GM20000 (cell line): Measurements from ENCODE around the gene ARMH1.

Source experiments
- DNase-seq: peaks from one replicate; pipeline ENCODE4 v3.0.0; 2012; ENCODE audit warnings: low spot score
- TF ChIP-seq, protein P1 (sequence below): IDR thresholded peaks from 2 replicates; pipeline ENCODE4 v1.5.1; 2012; ENCODE audit warnings: mild to moderate bottlenecking, control low read depth; ENCODE audit errors: extremely low read depth, missing control alignments

The ARMH1 gene

DNA sequence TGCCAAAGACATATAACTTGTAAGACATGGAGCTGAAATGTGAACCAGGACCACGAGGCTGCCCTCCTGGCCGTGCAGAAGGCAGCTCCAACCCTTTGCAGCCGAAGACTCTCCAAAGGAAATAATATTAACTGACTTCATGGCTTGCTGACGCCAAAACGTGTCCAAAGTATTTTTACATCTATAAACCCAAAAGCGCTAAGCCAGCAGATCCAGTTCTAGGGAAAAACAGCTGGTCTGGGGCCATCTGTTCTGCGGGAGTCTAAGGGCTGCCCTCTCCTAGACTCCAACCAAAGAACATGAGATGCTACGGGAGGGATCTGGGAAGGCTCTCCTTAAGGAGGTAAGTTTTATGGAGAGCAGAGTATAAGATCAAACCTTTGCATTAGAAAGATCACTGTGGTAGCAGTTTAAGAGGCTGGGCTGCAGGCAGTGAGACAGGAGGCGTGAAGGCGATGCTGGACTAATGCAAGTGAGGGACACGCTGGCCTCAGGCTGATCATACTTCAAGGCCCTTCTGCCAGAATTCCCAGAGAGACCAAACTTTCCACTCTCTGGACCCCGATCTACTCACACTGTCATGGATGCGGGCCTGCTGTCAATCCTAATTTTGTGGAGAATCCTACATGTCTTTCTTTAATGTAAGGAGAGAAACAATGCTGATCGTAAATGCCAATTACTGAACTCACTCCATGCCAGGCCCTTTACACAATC lies 1.4 kb upstream of the ARMH1 start:
- TF ChIP-seq, protein P1, sequence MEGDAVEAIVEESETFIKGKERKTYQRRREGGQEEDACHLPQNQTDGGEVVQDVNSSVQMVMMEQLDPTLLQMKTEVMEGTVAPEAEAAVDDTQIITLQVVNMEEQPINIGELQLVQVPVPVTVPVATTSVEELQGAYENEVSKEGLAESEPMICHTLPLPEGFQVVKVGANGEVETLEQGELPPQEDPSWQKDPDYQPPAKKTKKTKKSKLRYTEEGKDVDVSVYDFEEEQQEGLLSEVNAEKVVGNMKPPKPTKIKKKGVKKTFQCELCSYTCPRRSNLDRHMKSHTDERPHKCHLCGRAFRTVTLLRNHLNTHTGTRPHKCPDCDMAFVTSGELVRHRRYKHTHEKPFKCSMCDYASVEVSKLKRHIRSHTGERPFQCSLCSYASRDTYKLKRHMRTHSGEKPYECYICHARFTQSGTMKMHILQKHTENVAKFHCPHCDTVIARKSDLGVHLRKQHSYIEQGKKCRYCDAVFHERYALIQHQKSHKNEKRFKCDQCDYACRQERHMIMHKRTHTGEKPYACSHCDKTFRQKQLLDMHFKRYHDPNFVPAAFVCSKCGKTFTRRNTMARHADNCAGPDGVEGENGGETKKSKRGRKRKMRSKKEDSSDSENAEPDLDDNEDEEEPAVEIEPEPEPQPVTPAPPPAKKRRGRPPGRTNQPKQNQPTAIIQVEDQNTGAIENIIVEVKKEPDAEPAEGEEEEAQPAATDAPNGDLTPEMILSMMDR: no peak
- DNase-seq: no peak

DNA sequence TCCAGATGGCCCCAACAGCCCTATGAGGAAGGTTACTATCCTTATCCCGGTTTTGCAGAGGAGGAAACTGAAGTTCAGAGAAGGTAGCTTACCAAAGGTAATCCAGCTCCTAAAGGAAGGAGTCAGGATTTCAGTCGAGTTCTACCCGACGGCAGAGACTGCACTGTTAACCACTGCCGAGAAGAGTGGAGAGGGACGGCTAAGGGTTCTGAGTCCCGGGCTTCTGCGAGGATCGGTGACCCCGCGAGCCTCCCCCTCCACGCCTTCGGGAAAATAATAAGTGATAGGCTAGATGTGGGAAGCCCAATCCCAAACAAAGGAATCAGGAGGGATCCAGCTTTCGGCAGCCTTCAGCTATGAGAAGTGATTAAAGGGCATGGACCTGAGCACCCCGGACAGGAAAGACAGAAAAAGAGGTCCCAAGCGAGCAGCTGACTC lies 820 bp upstream of the ARMH1 start:
- TF ChIP-seq, protein P1: no peak
- DNase-seq: no peak

DNA sequence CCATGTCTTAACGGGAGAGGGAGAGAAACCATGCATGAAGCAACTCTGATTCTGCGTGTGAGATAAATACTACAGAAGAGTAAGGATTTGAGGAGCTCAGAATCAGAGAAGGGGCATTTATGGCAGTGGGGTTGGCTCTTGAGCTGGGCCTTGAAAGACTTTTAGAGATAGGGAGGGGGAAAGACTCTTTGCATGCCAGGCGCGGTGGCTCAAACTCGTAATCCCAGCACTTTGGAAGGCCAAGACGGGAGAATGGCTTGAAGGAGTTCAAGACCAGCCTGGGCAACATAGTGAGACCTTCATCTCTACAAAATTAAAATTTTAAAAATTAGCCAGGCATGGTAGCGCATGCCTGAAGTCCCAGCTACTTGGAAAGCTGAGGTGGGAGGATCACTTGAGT lies 672 bp downstream of the ARMH1 start:
- TF ChIP-seq, protein P1: no peak

DNA sequence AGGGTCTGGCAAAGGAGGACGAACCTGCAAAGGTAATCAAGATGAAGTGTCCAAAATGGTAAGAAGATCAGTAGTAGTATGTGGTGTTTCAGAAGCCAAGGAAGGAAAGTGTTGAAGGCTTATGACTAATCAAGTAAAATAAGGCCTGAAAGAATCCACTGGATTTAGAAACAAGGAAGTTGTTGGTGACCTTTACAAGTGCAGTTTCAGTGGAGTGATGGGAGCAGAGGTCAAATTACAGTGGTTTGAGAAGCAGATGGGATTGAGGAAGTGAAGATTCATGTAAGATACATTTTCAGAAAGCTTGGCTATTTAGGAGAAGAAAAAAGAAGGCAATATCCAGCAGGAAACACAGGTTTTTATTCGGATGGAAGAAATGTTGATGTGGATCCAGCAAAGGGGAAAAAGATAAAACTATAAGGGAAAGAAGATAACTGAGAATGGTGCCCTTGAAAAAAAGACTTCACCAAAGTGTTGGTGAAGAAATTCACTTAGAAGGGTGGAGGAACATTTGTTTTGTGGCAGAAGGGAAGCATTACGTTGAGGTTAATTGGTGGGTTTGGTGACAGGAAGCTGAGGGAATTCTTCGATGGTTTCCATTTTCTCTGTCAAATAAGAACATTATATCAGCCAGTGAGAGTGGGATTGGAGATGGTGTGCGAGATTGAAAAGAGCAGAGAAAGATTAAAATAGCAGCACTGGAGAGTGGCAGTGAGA lies 2.1 kb downstream of the ARMH1 start:
- TF ChIP-seq, protein P1: no peak
- DNase-seq: no peak

More for the DNA sequence above, 672 bp downstream of the ARMH1 start:
- DNase-seq: no peak

DNA sequence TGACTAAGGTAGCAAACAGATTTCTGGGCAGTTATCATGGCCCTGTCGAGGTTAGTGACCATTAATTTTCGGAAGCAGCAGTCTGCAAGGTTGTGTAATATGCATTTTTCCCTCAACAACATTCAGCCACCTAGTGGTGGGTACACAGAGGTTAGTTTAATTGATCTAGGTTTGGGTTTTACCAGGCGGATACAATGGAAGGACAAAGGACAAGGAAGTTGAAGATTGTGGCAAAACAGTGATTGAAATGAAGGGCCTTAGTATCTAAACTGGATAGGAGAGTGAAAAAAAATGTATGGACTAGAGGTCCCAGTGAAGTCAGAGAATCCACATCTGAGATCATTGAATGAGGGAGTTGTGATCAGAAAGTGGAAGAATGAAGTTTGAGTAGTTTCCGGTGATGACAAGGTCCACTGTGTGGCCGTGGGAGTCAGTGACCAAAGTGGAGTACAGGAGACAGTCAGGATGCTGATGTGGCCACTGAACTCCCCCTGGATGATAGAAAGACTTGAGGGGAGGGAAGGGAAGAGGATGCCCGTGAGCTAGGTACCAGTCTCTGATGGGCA lies 2.8 kb downstream of the ARMH1 start:
- no peak for DNase-seq
- TF ChIP-seq, protein P1: no peak

DNA sequence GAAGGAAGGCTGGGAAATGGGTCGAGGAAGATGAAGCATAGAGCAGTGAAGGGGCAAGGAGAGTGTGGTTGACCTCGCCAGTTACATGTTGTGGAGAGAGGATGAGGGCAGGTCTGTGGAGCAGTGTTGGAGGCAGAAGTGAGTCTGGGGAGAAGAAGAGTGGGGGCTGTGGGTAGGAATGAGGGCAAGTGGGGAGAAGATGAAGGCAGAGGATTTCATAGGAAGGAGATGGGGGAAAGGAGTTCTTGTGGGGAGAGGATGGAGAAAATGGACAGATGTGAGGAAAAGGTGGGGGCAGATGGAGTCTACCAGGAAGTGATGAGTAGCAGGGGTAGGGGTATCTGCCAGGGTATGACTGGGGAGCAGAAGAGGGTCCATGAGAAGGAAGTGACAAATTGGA lies 3.6 kb downstream of the ARMH1 start:
- TF ChIP-seq, protein P1: no peak
- DNase-seq: no peak

DNA sequence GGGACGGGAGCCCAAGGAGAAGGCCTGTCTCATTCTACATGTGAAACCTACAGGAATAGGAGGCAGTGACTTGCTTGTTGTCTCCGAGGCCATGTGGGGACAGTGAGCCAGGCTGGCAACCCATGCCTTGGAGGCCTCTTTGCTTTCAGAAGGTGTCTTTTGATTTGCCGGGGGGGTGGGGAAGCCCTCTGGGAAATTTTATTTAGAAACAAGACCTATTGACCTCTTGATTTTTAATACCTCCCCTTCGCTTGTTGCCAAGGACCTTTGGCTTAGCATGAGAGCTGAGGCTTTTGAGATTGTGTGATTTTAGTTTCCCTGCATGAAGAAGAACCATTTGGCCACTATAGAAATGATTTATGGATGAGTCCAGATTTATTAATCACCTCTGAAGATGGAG lies 4.1 kb downstream of the ARMH1 start:
- TF ChIP-seq, protein P1: no peak
- DNase-seq: no peak
